Measurements from ENCODE around the gene STK4. TPM values are rescaled to one million over a fixed set of nuclear protein-coding genes. Genes with fewer than 3 reads are reported as not detected.

The STK4 gene
- total RNA-seq, 1 experiment from 2014 or later = 43.0 TPM

DNA sequence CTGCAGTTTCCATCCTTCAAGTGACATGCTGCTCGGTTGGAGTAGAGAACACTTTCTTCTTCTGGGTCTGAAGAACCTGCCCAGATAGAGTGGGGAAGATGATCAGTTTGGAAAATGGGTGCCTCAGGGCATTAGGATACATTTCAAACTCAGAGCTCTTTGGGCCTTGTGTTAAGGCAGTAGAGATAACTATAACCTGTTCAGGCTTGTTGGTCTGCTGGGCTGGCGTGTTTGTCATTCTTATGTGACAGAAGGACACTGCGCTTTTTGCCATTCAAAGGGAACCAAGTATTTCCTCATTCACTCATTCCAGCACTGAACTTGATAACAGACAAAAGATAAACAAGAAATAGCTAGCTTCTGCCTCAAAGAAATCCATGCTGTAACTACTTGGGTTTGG lies 9.9 kb upstream of the STK4 start:
- no peak overlapping the region for H3K4ac ChIP-seq (ENCODE audit: low read depth, low read length)
- H2BK15ac ChIP-seq (ENCODE audit: low read depth, low read length) = no peak overlapping the region
- H3K79me2 ChIP-seq (ENCODE audit: insufficient read depth, low read length) = no peaks in the 10 kb centered on the region
- peaks cover 11% of the 10 kb centered on the region for H3K27me3 Mint-ChIP-seq (ENCODE audit: low read depth)
- WGBS (ENCODE audit: extremely low coverage, insufficient read length, low lambda C conversion rate) = no CpG with 5 or more reads among the region's 3 CpGs
- no peak overlapping the region for H3K27ac ChIP-seq (ENCODE audit: insufficient read length, low read depth, low read length)
- no peak overlapping the region for H2BK120ac ChIP-seq (ENCODE audit: low read depth, low read length, poor library complexity, severe bottlenecking)
- H3K23ac ChIP-seq (ENCODE audit: insufficient read length, low read depth, low read length) = no peak overlapping the region
- H4K91ac ChIP-seq (ENCODE audit: insufficient read length, low read depth, low read length) = no peak overlapping the region
- H3K4me2 ChIP-seq (ENCODE audit: insufficient read depth, insufficient read length, low read length) = no peak overlapping the region
- peaks cover 4% of the 10 kb centered on the region for H3K79me1 ChIP-seq (ENCODE audit: insufficient read depth, low read depth, low read length, poor library complexity, severe bottlenecking)
- H3K36me3 Mint-ChIP-seq (ENCODE audit: insufficient read depth in 1 of 3, low read depth in 3 of 3) = peaks cover 30 to 63% (median 61%) of the 10 kb centered on the region in 3 experiments; a peak in 6 of 7 replicates
- H2AK5ac ChIP-seq (ENCODE audit: insufficient read length, low read length) = no peak overlapping the region
- H3K9ac ChIP-seq (ENCODE audit: extremely low read depth, insufficient read length, low read length) = no peak overlapping the region
- H3K9me3 Mint-ChIP-seq = no peaks in the 10 kb centered on the region; a peak in 1 of 5 replicates
- H3T11ph ChIP-seq (ENCODE audit: low read length) = no peak overlapping the region
- no peak overlapping the region for H3K4me3 Mint-ChIP-seq
- H3K27me3 ChIP-seq (ENCODE audit: insufficient read depth, low read length) = no peaks in the 10 kb centered on the region
- no peak overlapping the region for H2BK12ac ChIP-seq (ENCODE audit: insufficient read length, low read depth, low read length)
- H3K23me2 ChIP-seq (ENCODE audit: insufficient read length, low read depth, low read length, poor library complexity, severe bottlenecking) = peaks cover 6% of the 10 kb centered on the region
- H4K20me1 ChIP-seq (ENCODE audit: control insufficient read depth, insufficient read depth, insufficient read length) = no peaks in the 10 kb centered on the region
- H3K9me3 ChIP-seq (ENCODE audit: control insufficient read depth, low read depth, low read length) = no peaks in the 10 kb centered on the region
- no peak overlapping the region for H4K8ac ChIP-seq (replicated peaks; ENCODE audit: insufficient read length, low read depth, low read length)
- TF ChIP-seq, protein P1, sequence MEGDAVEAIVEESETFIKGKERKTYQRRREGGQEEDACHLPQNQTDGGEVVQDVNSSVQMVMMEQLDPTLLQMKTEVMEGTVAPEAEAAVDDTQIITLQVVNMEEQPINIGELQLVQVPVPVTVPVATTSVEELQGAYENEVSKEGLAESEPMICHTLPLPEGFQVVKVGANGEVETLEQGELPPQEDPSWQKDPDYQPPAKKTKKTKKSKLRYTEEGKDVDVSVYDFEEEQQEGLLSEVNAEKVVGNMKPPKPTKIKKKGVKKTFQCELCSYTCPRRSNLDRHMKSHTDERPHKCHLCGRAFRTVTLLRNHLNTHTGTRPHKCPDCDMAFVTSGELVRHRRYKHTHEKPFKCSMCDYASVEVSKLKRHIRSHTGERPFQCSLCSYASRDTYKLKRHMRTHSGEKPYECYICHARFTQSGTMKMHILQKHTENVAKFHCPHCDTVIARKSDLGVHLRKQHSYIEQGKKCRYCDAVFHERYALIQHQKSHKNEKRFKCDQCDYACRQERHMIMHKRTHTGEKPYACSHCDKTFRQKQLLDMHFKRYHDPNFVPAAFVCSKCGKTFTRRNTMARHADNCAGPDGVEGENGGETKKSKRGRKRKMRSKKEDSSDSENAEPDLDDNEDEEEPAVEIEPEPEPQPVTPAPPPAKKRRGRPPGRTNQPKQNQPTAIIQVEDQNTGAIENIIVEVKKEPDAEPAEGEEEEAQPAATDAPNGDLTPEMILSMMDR (conservative IDR thresholded peaks at IDR 0.05) = no peak
- no peak overlapping the region for H3K27ac Mint-ChIP-seq
- H3K18ac ChIP-seq (ENCODE audit: insufficient read length, low read depth, low read length) = no peak overlapping the region
- no peak overlapping the region for H2BK5ac ChIP-seq (ENCODE audit: insufficient read length, low read length)
- H3K14ac ChIP-seq (ENCODE audit: insufficient read depth, low read length) = no peak overlapping the region
- no peak overlapping the region for H2BK20ac ChIP-seq (ENCODE audit: low read depth, low read length, poor library complexity, severe bottlenecking)
- no peak overlapping the region for H3K56ac ChIP-seq (ENCODE audit: insufficient read length, low read depth, low read length)
- peaks cover 21 to 27% of the 10 kb centered on the region in 2 experiments for H3K4me1 Mint-ChIP-seq
- H4K5ac ChIP-seq (ENCODE audit: insufficient read length, low read depth, low read length) = no peak overlapping the region
- H3K4me1 ChIP-seq (ENCODE audit: insufficient read depth, low read length) = 0 out of 2 replicates have a peak, but pooled peaks cover 2% of the 10 kb centered on the region
- no peak overlapping the region for H2AFZ ChIP-seq (ENCODE audit: low read length)
- DNase-seq = no peak

Measured in H9 (cell line).